CD4-positive, alpha-beta T cell treated with Interleukin-4 for 1 hour (primary cell): ENCODE measurements around the gene ARHGAP12.
"Not testable (repeated sequence)": the region's sequence is repeated elsewhere in the genome, so short reads cannot be mapped to it uniquely, and the experiment has no call there.

Source experiments
- DNase-seq, 2 donors: peaks; one replicate each; pipeline ENCODE4 v3.0.0-alpha.2; 2020 to 2022

ARHGAP12 gene

GRCh38 chr10:31923389-31923788 is 5.2 kb downstream of the ARHGAP12 start:
- no peak for DNase-seq

GRCh38 chr10:31921031-31921430 is 7.6 kb downstream of the ARHGAP12 start:
- DNase-seq: no peak

GRCh38 chr10:31920538-31920937 is 8.1 kb downstream of the ARHGAP12 start:
- no peak for DNase-seq

- DNase-seq: no peak
Observed at GRCh38 chr10:31918671-31919409, 9.8 kb downstream of the ARHGAP12 start.

- DNase-seq: no peak
Observed at GRCh38 chr10:31914370-31914769, 14.3 kb downstream of the ARHGAP12 start.

- DNase-seq: no peak
Observed at GRCh38 chr10:31912898-31913850, 15.5 kb downstream of the ARHGAP12 start.

- DNase-seq: no peak
Observed at GRCh38 chr10:31912289-31912688, 16.3 kb downstream of the ARHGAP12 start.

- no peak for DNase-seq
Observed at GRCh38 chr10:31910016-31910415, 18.6 kb downstream of the ARHGAP12 start.

- DNase-seq: no peak
Observed at GRCh38 chr10:31908157-31908556, 20.5 kb downstream of the ARHGAP12 start.

- no peak for DNase-seq
Observed at GRCh38 chr10:31906039-31906438, 22.6 kb downstream of the ARHGAP12 start.

GRCh38 chr10:31905586-31905985 is 23.0 kb downstream of the ARHGAP12 start:
- no peak for DNase-seq

GRCh38 chr10:31902625-31903024 is 26.0 kb downstream of the ARHGAP12 start:
- DNase-seq: no peak

- DNase-seq: no peak
Observed at GRCh38 chr10:31897506-31897905, 31.1 kb downstream of the ARHGAP12 start.

GRCh38 chr10:31896968-31897384 is 31.7 kb downstream of the ARHGAP12 start:
- no peak for DNase-seq

GRCh38 chr10:31895722-31896121 is 32.9 kb downstream of the ARHGAP12 start:
- not testable (repeated sequence) for DNase-seq

- no peak for DNase-seq
Observed at GRCh38 chr10:31888442-31888841, 40.2 kb downstream of the ARHGAP12 start.

GRCh38 chr10:31887850-31888249 is 40.8 kb downstream of the ARHGAP12 start:
- no peak for DNase-seq

- no peak for DNase-seq
Observed at GRCh38 chr10:31886885-31887284, 41.7 kb downstream of the ARHGAP12 start.

- DNase-seq: no peak
Observed at GRCh38 chr10:31885971-31886370, 42.7 kb downstream of the ARHGAP12 start.

GRCh38 chr10:31884386-31884785 is 44.2 kb downstream of the ARHGAP12 start:
- DNase-seq: no peak

- DNase-seq: no peak
Observed at GRCh38 chr10:31883397-31883796, 45.2 kb downstream of the ARHGAP12 start.

- no peak for DNase-seq
Observed at GRCh38 chr10:31878486-31878885, 50.1 kb downstream of the ARHGAP12 start.

- no peak for DNase-seq
Observed at GRCh38 chr10:31876652-31877352, 51.8 kb downstream of the ARHGAP12 start.
